PC-3 (cell line): Measurements from ENCODE around the gene TRABD2A. TPM values are rescaled to one million over a fixed set of nuclear protein-coding genes. Genes with fewer than 3 reads are reported as not detected.

Source experiments
- ATAC-seq: fragments of 200-7000 bp; cut with Tn5 transposase; 2 replicates; pipeline ENCODE4 v1.9.1; 2020; ENCODE audit warnings: mild to moderate bottlenecking, moderate library complexity
- BruUV-seq: library from RNA; stranded (reverse); fragments of 400-500 nt; replicated peaks from 2 replicates; lab custom pipeline; 2021; lab: Mats Ljungman, UMichigan
- CTCF ChIA-PET: fragments of 300-600 bp; sonication (Branson Sonifier 250); formaldehyde crosslinking; loops from one replicate; lab custom pipeline; 2022; ENCODE audit warnings: antibody characterized with exemption; lab: Charles Lee
- POLR2A ChIA-PET: fragments of 300-600 bp; sonication (Branson Sonifier 250); formaldehyde crosslinking; loops from one replicate; lab custom pipeline; 2022; ENCODE audit warnings: antibody characterized with exemption; ENCODE audit not compliant: unreplicated experiment; lab: Charles Lee
- DNase-seq: peaks from one replicate; pipeline ENCODE4 v3.0.0-alpha.2; 2015
- H2AFZ ChIP-seq: fragments of 300-600 bp; sonication (generic); 2 replicates; pipeline ENCODE4 v1.6.0; 2016; ENCODE audit warnings: antibody characterized with exemption, low read length
- H3F3A ChIP-seq: fragments of 300-600 bp; sonication (generic); one replicate; pipeline ENCODE4 v1.6.0; 2017; ENCODE audit warnings: antibody characterized with exemption, low read length, control low read depth, mild to moderate bottlenecking; ENCODE audit not compliant: unreplicated experiment
- H3K27ac ChIP-seq: fragments of 300-600 bp; sonication (generic); 2 replicates; pipeline ENCODE4 v1.5.1; 2016; ENCODE audit warnings: mild to moderate bottlenecking, low read length
- H3K27me3 ChIP-seq: fragments of 300-600 bp; sonication (generic); 2 replicates; pipeline ENCODE4 v1.6.1; 2016; ENCODE audit warnings: low read length, mixed read lengths
- H3K36me3 ChIP-seq: fragments of 300-600 bp; sonication (generic); 2 replicates; pipeline ENCODE4 v1.6.1; 2016; ENCODE audit warnings: low read depth, mixed run types, low read length, mixed read lengths
- H3K4me1 ChIP-seq: fragments of 300-600 bp; sonication (generic); 2 replicates; pipeline ENCODE4 v1.5.1; 2016; ENCODE audit warnings: low read length; ENCODE audit not compliant: insufficient read depth
- H3K4me2 ChIP-seq: fragments of 300-600 bp; sonication (generic); 2 replicates; pipeline ENCODE4 v1.6.0; 2016; ENCODE audit warnings: low read length
- H3K4me3 ChIP-seq: fragments of 300-600 bp; sonication (generic); 2 replicates; pipeline ENCODE4 v1.5.1; 2016; ENCODE audit warnings: mild to moderate bottlenecking, low read length, mixed read lengths
- H3K79me2 ChIP-seq: fragments of 300-600 bp; sonication (generic); 2 replicates; pipeline ENCODE4 v1.6.1; 2017; ENCODE audit warnings: low read length, mixed read lengths
- H3K9ac ChIP-seq: fragments of 300-600 bp; sonication (generic); 2 replicates; pipeline ENCODE4 v1.6.0; 2016; ENCODE audit warnings: mild to moderate bottlenecking, low read length
- H3K9me2 ChIP-seq: fragments of 300-600 bp; sonication (generic); replicated peaks from 2 replicates; pipeline ENCODE4 v1.6.1; 2016; ENCODE audit warnings: mixed run types, low read length, mixed read lengths
- H3K9me3 ChIP-seq: fragments of 300-600 bp; sonication (generic); 2 replicates; pipeline ENCODE4 v1.6.1; 2016; ENCODE audit warnings: low read length, mixed read lengths
- H4K20me1 ChIP-seq: fragments of 300-600 bp; sonication (generic); 2 replicates; pipeline ENCODE4 v1.6.1; 2016; ENCODE audit warnings: low read length, mixed read lengths
- CTCF ChIP-seq: fragments of 300-600 bp; sonication (generic); conservative IDR thresholded peaks from 2 replicates; pipeline ENCODE4 v1.5.1; 2017; ENCODE audit warnings: antibody characterized with exemption, low read depth, mild to moderate bottlenecking, low read length
- EZH2 ChIP-seq: fragments of 300-600 bp; sonication (generic); IDR thresholded peaks from one replicate; pipeline ENCODE4 v1.6.1; 2017; ENCODE audit warnings: antibody characterized with exemption, mild to moderate bottlenecking, low read length; ENCODE audit not compliant: unreplicated experiment
- EZH2phosphoT487 ChIP-seq: fragments of 300-600 bp; sonication (generic); IDR thresholded peaks from 2 replicates; pipeline ENCODE4 v1.6.1; 2018; ENCODE audit warnings: mild to moderate bottlenecking, antibody characterized with exemption, low read length, borderline replicate concordance
- intact Hi-C: fragments of 100-400 bp; cut with micrococcal nuclease; formaldehyde crosslinking; loops from 2 replicates; pipeline ENCODE4 v1.9.0; 2023
- total RNA-seq: library from RNA; depleted of rRNA; stranded (reverse); fragments of >200 nt; gene quantifications from 2 replicates; pipeline ENCODE4 v1.2.3, GENCODE V29; 2014

Gene TRABD2A
- total RNA-seq, 1 experiment from 2014 or later, result 2.0 TPM

- BruUV-seq, result no TSS peak
- H3K27me3 ChIP-seq, result no peaks in the 10 kb centered on the region
- no peak for ATAC-seq
- H4K20me1 ChIP-seq, result no peaks in the 10 kb centered on the region
- ChIA-PET CTCF (no interaction called here), POLR2A (no interaction called here)
- H3K4me3 ChIP-seq, result no peak overlapping the region
- H3K9me3 ChIP-seq, result no peaks in the 10 kb centered on the region
- intact Hi-C loops, result no loop called here
- no peaks in the 10 kb centered on the region for H3F3A ChIP-seq
- no peak overlapping the region for H3K27ac ChIP-seq
- H3K9me2 ChIP-seq, result no peaks in the 10 kb centered on the region
- H3K9ac ChIP-seq, result no peak overlapping the region
- TF ChIP-seq CTCF, result no peak
- no peak for TF ChIP-seq EZH2phosphoT487
- no peak for TF ChIP-seq EZH2
- H3K36me3 ChIP-seq, result no peaks in the 10 kb centered on the region
- no peak overlapping the region for H2AFZ ChIP-seq
- H3K79me2 ChIP-seq, result no peaks in the 10 kb centered on the region
- H3K4me2 ChIP-seq, result no peak overlapping the region
- H3K4me1 ChIP-seq, result peaks cover 12% of the 10 kb centered on the region
- no peak for DNase-seq
Measured at GRCh38 chr2:84788498-84788897, 92.4 kb downstream of the TRABD2A start.

- Histone ChIP-seq H3K27me3 (no peaks in the 10 kb centered on the region), H3K36me3 (no peaks in the 10 kb centered on the region), H3K4me3 (no peak overlapping the region), H3K9me2 (no peaks in the 10 kb centered on the region), H3K4me2 (no peak overlapping the region), H4K20me1 (no peaks in the 10 kb centered on the region), H3K27ac (no peak overlapping the region), H3K79me2 (no peaks in the 10 kb centered on the region), H3F3A (no peaks in the 10 kb centered on the region), H3K9ac (no peak overlapping the region), H3K4me1 (peaks cover 7% of the 10 kb centered on the region), H3K9me3 (no peaks in the 10 kb centered on the region), H2AFZ (no peak overlapping the region)
- no peak for ATAC-seq
- POLR2A ChIA-PET, result no interaction called here
- CTCF ChIA-PET, result no interaction called here
- intact Hi-C loops, result no loop called here
- DNase-seq, result no peak
- no TSS peak for BruUV-seq
- no peak for TF ChIP-seq EZH2
- TF ChIP-seq CTCF, result no peak
- TF ChIP-seq EZH2phosphoT487, result no peak
Measured at GRCh38 chr2:84788027-84788426, 92.9 kb downstream of the TRABD2A start.

DNA sequence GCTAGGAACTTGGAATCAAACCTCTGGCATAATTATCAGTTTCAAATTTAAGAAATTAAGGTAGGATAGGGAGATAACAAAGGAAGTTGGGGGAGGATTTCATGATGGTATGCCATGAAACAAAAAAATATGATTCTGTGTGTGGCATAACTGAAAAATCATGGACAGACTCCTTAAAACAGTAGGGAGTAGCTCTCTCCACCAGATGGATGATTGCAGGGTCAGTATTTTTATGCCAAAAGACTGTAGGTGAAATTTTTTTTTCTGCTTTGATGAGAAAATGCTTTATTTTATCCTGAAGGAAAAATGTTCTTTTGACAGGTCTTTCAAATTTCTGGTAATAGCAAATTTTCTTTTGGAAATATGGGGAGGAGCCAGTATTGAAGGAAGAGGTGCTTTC lies 94.3 kb downstream of the TRABD2A start:
- TF ChIP-seq EZH2phosphoT487 (no peak), CTCF (no peak), EZH2 (no peak)
- Histone ChIP-seq H3F3A (no peaks in the 10 kb centered on the region), H3K4me3 (no peak overlapping the region), H3K79me2 (no peaks in the 10 kb centered on the region), H3K9me3 (no peaks in the 10 kb centered on the region), H3K9me2 (no peaks in the 10 kb centered on the region), H3K27ac (no peak overlapping the region), H3K27me3 (no peaks in the 10 kb centered on the region), H3K4me1 (peaks cover 10% of the 10 kb centered on the region; the same call in 1 of the 2 replicates), H3K36me3 (no peaks in the 10 kb centered on the region), H3K4me2 (no peak overlapping the region), H3K9ac (no peak overlapping the region), H4K20me1 (no peaks in the 10 kb centered on the region), H2AFZ (no peak overlapping the region)
- intact Hi-C loops, result no loop called here
- DNase-seq (no peak), ATAC-seq (no peak)
- POLR2A ChIA-PET, result no interaction called here
- no TSS peak for BruUV-seq
- CTCF ChIA-PET, result no interaction called here
